K562 (cell line): ENCODE results near the gene PRAMEF12. TPM values are rescaled to one million over a fixed set of nuclear protein-coding genes. Genes with fewer than 3 reads are reported as not detected.

Experiments
- ATAC-seq: fragments of 200-7000 bp; cut with Tn5 transposase; 3 replicates; pipeline ENCODE4 v1.9.1; 2020; ENCODE audit warnings: moderate library complexity
- Bru-seq: library from RNA; stranded (reverse); fragments of 400-500 nt; gene quantifications from one replicate; lab custom pipeline; 2021; lab: Mats Ljungman, UMichigan
- BruChase-seq, 2 experiments: library from RNA; stranded (reverse); fragments of 400-500 nt; gene quantifications; one replicate each; lab custom pipeline; 2021; lab: Mats Ljungman, UMichigan
- BruUV-seq: library from RNA; stranded (reverse); fragments of 400-500 nt; replicated peaks from 2 replicates; lab custom pipeline; 2021; lab: Mats Ljungman, UMichigan
- CTCF ChIA-PET: fragments of 300-600 bp; formaldehyde crosslinking; extraction: SDS; loops from one replicate; lab custom pipeline; 2021; ENCODE audit warnings: low intra/inter-chr PET ratio; lab: Yijun Ruan, JAX
- POLR2A ChIA-PET: fragments of 300-600, 350-650 bp; sonication (Branson Sonifier 250); formaldehyde crosslinking; extraction: SDS; loops from one replicate; lab custom pipeline; 2021; ENCODE audit warnings: antibody characterized with exemption, inconsistent platforms; lab: Yijun Ruan, JAX
- DNase-seq, 4 experiments: peaks; one replicate each; pipeline versions ENCODE4 v3.0.0 to v3.0.0-alpha.2; 2011 to 2018; ENCODE audit warnings: low spot score in 3 of 4, mixed read lengths in 3 of 4; ENCODE audit errors: extremely low read depth in 1 of 4
- FAIRE-seq: peaks from 2 replicates; lab custom pipeline; 2011; peaks lifted over from hg19 to GRCh38; lab: Jason Lieb, UNC
- H2AFZ ChIP-seq: 2 replicates; pipeline ENCODE4 v1.6.0; 2011; ENCODE audit warnings: low read depth, low read length, control low read depth, inconsistent platforms
- H3K27ac ChIP-seq: fragments of 200-600 bp; 3 replicates; pipeline ENCODE4 v1.8.0; 2011; ENCODE audit warnings: low read depth, mild to moderate bottlenecking, control low read depth, inconsistent platforms, low read length, moderate library complexity, mixed read lengths; ENCODE audit errors: extremely low read depth
- H3K27me3 ChIP-seq, 2 experiments: fragments of 300-600 bp in 1 of 2; 2 replicates in 1 of 2; 3 replicates in 1 of 2; pipeline versions ENCODE4 v1.6.0 to v1.8.0; 2011; ENCODE audit warnings: inconsistent platforms in 2 of 2, low read length in 2 of 2, mild to moderate bottlenecking in 1 of 2, mixed read lengths in 1 of 2, moderate library complexity in 1 of 2; ENCODE audit not compliant: control insufficient read depth in 2 of 2, insufficient read depth in 2 of 2
- H3K36me3 ChIP-seq: fragments of 300-600 bp; 3 replicates; pipeline ENCODE4 v1.8.0; 2011; ENCODE audit warnings: mild to moderate bottlenecking, low read length, inconsistent platforms; ENCODE audit not compliant: control insufficient read depth, insufficient read depth
- H3K4me1 ChIP-seq, 2 experiments: fragments of 200-600 bp in 1 of 2; replicated peaks in 1 of 2; 2 replicates in 1 of 2; 3 replicates in 1 of 2; pipeline versions ENCODE4 v1.5.1 to v1.8.0; 2011; ENCODE audit warnings: inconsistent platforms in 2 of 2, low read length in 2 of 2, mild to moderate bottlenecking in 1 of 2, mixed read lengths in 1 of 2, moderate library complexity in 1 of 2; ENCODE audit not compliant: control insufficient read depth in 2 of 2, insufficient read depth in 2 of 2
- H3K4me2 ChIP-seq: 2 replicates; pipeline ENCODE4 v1.6.1; 2011; ENCODE audit warnings: low read length, control low read depth, inconsistent platforms, mixed read lengths; ENCODE audit not compliant: insufficient read depth
- H3K4me3 ChIP-seq: fragments of 200-600 bp; sonication (generic), shearing (Covaris generic); 2 replicates; pipeline ENCODE4 v1.5.1; 2016; ENCODE audit warnings: control low read depth, inconsistent platforms
- H3K79me2 ChIP-seq: fragments of 200-600 bp; 3 replicates; pipeline ENCODE4 v1.8.0; 2011; ENCODE audit warnings: low read length, inconsistent platforms; ENCODE audit not compliant: control insufficient read depth, insufficient read depth
- H3K9ac ChIP-seq, 2 experiments: 2 replicates each; pipeline versions ENCODE4 v1.6.0 to v1.6.1; 2011; ENCODE audit warnings: low read depth in 2 of 2, low read length in 2 of 2, control low read depth in 1 of 2, inconsistent platforms in 1 of 2, mild to moderate bottlenecking in 1 of 2, mixed read lengths in 1 of 2; ENCODE audit not compliant: insufficient read depth in 1 of 2
- H3K9me1 ChIP-seq: one replicate; pipeline ENCODE4 v1.6.0; 2011; ENCODE audit warnings: inconsistent platforms, mild to moderate bottlenecking, low read length, moderate library complexity; ENCODE audit not compliant: control insufficient read depth, insufficient read depth
- H3K9me3 ChIP-seq: replicated peaks from 2 replicates; pipeline ENCODE4 v1.5.1; 2011; ENCODE audit warnings: low read depth, low read length, inconsistent platforms; ENCODE audit not compliant: control insufficient read depth, insufficient read depth
- H4K20me1 ChIP-seq: replicated peaks from 2 replicates; pipeline ENCODE4 v1.6.1; 2011; ENCODE audit warnings: low read length, inconsistent platforms, mixed read lengths; ENCODE audit not compliant: control insufficient read depth, insufficient read depth
- CBX3 ChIP-seq, 2 experiments: IDR thresholded peaks; 1 replicate in 1 of 2; 2 replicates in 1 of 2; pipeline ENCODE4 v1.6.1; 2012; ENCODE audit warnings: inconsistent platforms in 2 of 2, low read length in 2 of 2, borderline replicate concordance in 1 of 2, control low read depth in 1 of 2
- EP400 ChIP-seq: fragments of 450-650 bp; IDR thresholded peaks from 2 replicates; pipeline ENCODE4 v1.6.1; 2017; ENCODE audit warnings: antibody characterized with exemption, mild to moderate bottlenecking, moderate library complexity
- PCBP1 ChIP-seq: fragments of 200-400 bp; formaldehyde crosslinking; IDR thresholded peaks from 2 replicates; pipeline ENCODE4 v1.6.1; 2018; ENCODE audit warnings: mild to moderate bottlenecking, low read depth, low read length; ENCODE audit not compliant: poor library complexity, severe bottlenecking
- RBFOX2 ChIP-seq: fragments of 200-400 bp; formaldehyde crosslinking; IDR thresholded peaks from 2 replicates; pipeline ENCODE4 v1.6.1; 2017; ENCODE audit warnings: low read depth, mild to moderate bottlenecking, low read length, moderate library complexity
- TFE3 ChIP-seq: fragments of 450-650 bp; formaldehyde crosslinking; IDR thresholded peaks from 2 replicates; pipeline ENCODE4 v1.4.0; 2020; ENCODE audit warnings: mild to moderate bottlenecking, mixed read lengths
- ZBTB34 ChIP-seq: fragments of 250-450 bp; sonication (Bioruptor Pico); IDR thresholded peaks from 2 replicates; pipeline ENCODE4 v1.8.0; 2021; ENCODE audit warnings: mild to moderate bottlenecking, moderate library complexity
- ZNF408 ChIP-seq: fragments of 250-450 bp; sonication (Bioruptor Pico); IDR thresholded peaks from 2 replicates; pipeline ENCODE4 v1.4.0; 2020; ENCODE audit warnings: low read depth, mild to moderate bottlenecking, moderate library complexity
- ZNF512 ChIP-seq: IDR thresholded peaks from 2 replicates; pipeline ENCODE4 v1.6.1; 2016; ENCODE audit warnings: missing genetic modification characterization, missing compliant biosample characterization
- ZNF551 ChIP-seq: fragments of 250-450 bp; sonication (Bioruptor Pico); IDR thresholded peaks from 2 replicates; pipeline ENCODE4 v1.5.0; 2021; ENCODE audit warnings: mild to moderate bottlenecking, moderate library complexity
- WGBS: fragments of 100-300 bp; shearing (Covaris generic); methylation state at CpG from one replicate; pipeline ENCODE4 v1.1.6; 2016; ENCODE audit warnings: low coverage, mixed read lengths; ENCODE audit not compliant: insufficient coverage; ENCODE audit errors: missing lambda C conversion rate; 5-methylcytosine and 5-hydroxymethylcytosine counted together
- in situ Hi-C: fragments of 300-500 bp; cut with MboI; formaldehyde crosslinking; loops from 4 replicates; pipeline ENCODE4 v1.15.0; 2018; ENCODE audit warnings: inconsistent platforms, mixed read lengths
- intact Hi-C: fragments of 100-400 bp; cut with micrococcal nuclease; formaldehyde crosslinking; loops from 2 replicates; pipeline ENCODE4 v1.14.2; 2022
- long read RNA-seq, 3 experiments: library from polyadenylated mRNA in 2 of 3; library from RNA in 1 of 3; unstranded in 2 of 3; stranded (forward) in 1 of 3; transcript quantifications; one replicate each; pipeline ENCODE4 v2.0.0, GENCODE V29; 2019 to 2022
- polyA minus RNA-seq, 3 experiments: library from RNA; depleted of rRNA, polyadenylated mRNA; stranded (reverse); fragments of >200 nt; gene quantifications; 2 replicates each; pipeline ENCODE4 v1.2.3, GENCODE V29; 2011
- polyA plus RNA-seq, 8 experiments: library from polyadenylated mRNA; depleted of rRNA in 4 of 8; stranded (reverse) in 5 of 8; unstranded in 3 of 8; fragments of >200 nt; fragmentation: Nextera tagmentation in 2 of 8; fragmentation: Illumina TruSeq in 1 of 8; extraction: Ambion mirVana in 2 of 8; extraction: Trizol in 1 of 8; gene quantifications; 2 replicates each; pipeline versions ENCODE4 v1.2.1 to v1.2.3, GENCODE V29; 2011 to 2014; ENCODE audit warnings: inconsistent platforms in 1 of 8, missing spikeins in 1 of 8
- total RNA-seq, 7 experiments: library from RNA; depleted of rRNA in 6 of 7; stranded (reverse); fragments of >200 nt in 6 of 7; fragmentation: Illumina TruSeq in 2 of 7; extraction: Trizol in 2 of 7; gene quantifications; 2 replicates each; pipeline versions ENCODE4 v1.2.1 to v1.2.3, GENCODE V29; 2011 to 2021; ENCODE audit warnings: low replicate concordance in 1 of 7

Gene PRAMEF12
- not detected in 2 replicates for total RNA-seq (2011; cell fraction: chromatin; rRNA removed; ENCODE audit: low replicate concordance)
- total RNA-seq (2011; cell fraction: nucleolus; rRNA removed) = not detected in 2 replicates
- total RNA-seq (2011; cell fraction: nucleoplasm; rRNA removed) = not detected in 2 replicates
- total RNA-seq (2014; rRNA removed) (not detected in 2 replicates), total RNA-seq (2014; rRNA removed; fragmentation: Illumina TruSeq; extraction: Trizol) (not detected in 2 replicates), total RNA-seq (2015; rRNA removed; fragmentation: Illumina TruSeq; extraction: Trizol) (not detected in 2 replicates), total RNA-seq (2021) (not detected in 2 replicates), polyA plus RNA-seq (2011; rRNA removed) (not detected in 2 replicates), polyA plus RNA-seq (2014; fragmentation: Illumina TruSeq; extraction: Trizol) (not detected in 2 replicates), polyA plus RNA-seq (2014; fragmentation: Nextera tagmentation; extraction: Ambion mirVana) (not detected), polyA plus RNA-seq (2014; rRNA removed) (not detected in 2 replicates), polyA minus RNA-seq (2011; rRNA and poly(A)+ RNA removed) (not detected in 2 replicates), Bru-seq, nascent RNA (not detected), BruChase-seq, experiment 1, labeled RNA remaining after a 2-hour chase (not detected), BruChase-seq, experiment 2, labeled RNA remaining after a 6-hour chase (not detected)
- not detected in 2 replicates for polyA plus RNA-seq (2011; cell fraction: cytosol; rRNA removed)
- polyA plus RNA-seq (2011; cell fraction: nucleus; rRNA removed) = not detected in 2 replicates
- not detected in 2 replicates for polyA plus RNA-seq (2012)
- polyA minus RNA-seq (2011; cell fraction: cytosol; rRNA and poly(A)+ RNA removed) = not detected in 2 replicates
- polyA minus RNA-seq (2011; cell fraction: nucleus; rRNA and poly(A)+ RNA removed) = not detected in 2 replicates
- long read RNA-seq, experiment 1 = 0 reads
- long read RNA-seq, experiment 2 = 0 reads
- long read RNA-seq, experiment 3 = 0 reads

GRCh38 chr1:12773438-12773837 is at the start of gene PRAMEF12:
Gene PRAMEF12, plus strand, starts transcription at chr1:12773738. Its CDS starts 1,130 bp downstream, at chr1:12774868.
- H3K79me2 ChIP-seq = no peaks in the 10 kb centered on the region
- TF ChIP-seq EP400 = no peak
- no peak for TF ChIP-seq RBFOX2
- TF ChIP-seq ZNF408 (CRISPR knock-in tag) = no peak
- TF ChIP-seq CBX3 (IDR thresholded peaks at IDR 0.05; ENCODE audit: borderline replicate concordance in 1 of 2, low read length in 2 of 2) = no peak
- TF ChIP-seq TFE3 (CRISPR knock-in tag) = no peak
- TF ChIP-seq ZBTB34 (CRISPR knock-in tag) = no peak
- TF ChIP-seq ZNF512 (tag) = no peak
- TF ChIP-seq PCBP1 = no peak
- TF ChIP-seq ZNF551 (CRISPR knock-in tag) = no peak
- TF ChIP-seq, all 486 proteins: peak for 0
- WGBS = 0% methylated on average over 5 of the region's 5 CpGs
- Histone ChIP-seq H4K20me1 (no peaks in the 10 kb centered on the region), H2AFZ (no peak within 1 kb of the TSS), H3K4me1 (no peaks in the 10 kb centered on the region), H3K27me3 (peaks cover 16 to 55% of the 10 kb centered on the region in 2 experiments; a peak in 4 of 5 replicates), H3K4me3 (no peak within 1 kb of the TSS), H3K9me1 (no peaks in the 10 kb centered on the region), H3K27ac (no peak within 1 kb of the TSS), H3K4me2 (no peak within 1 kb of the TSS), H3K36me3 (no peaks in the 10 kb centered on the region), H3K9me3 (no peaks in the 10 kb centered on the region), H3K9ac (no peak within 1 kb of the TSS)
- CTCF ChIA-PET = no interaction called here
- in situ Hi-C loops = loop anchor here (5.0 to 10.0 kb wide), 2 partner anchors 96 to 459 kb away; no protein-coding TSS in a partner anchor
- no TSS peak for BruUV-seq
- no peak for FAIRE-seq
- no peak for ATAC-seq
- DNase-seq = no peak
- intact Hi-C loops = loop anchor here (10.0 kb wide), 3 partner anchors 109 to 649 kb away; no protein-coding TSS in a partner anchor
- POLR2A ChIA-PET = no interaction called here
